NCI-H748 (cell line): ENCODE measurements around the gene EXOC3L1.
A peak's percentile ranks its signal among the peaks of the same experiment; 100 is the strongest.

Experiments used
- DNase-seq: peaks from one replicate; lab custom pipeline; 2025; ENCODE audit not compliant: unreplicated experiment; lab: John Stamatoyannopoulos, UW

Gene EXOC3L1

GRCh38 chr16:67199011-67199807 is 9.3 kb upstream of the EXOC3L1 start, which contains the start of gene ELMO3:
ELMO3 (plus strand) TSS chr16:67199131; CDS start chr16:67199327, 196 bp downstream.
- peak; percentile 73 for DNase-seq

DNA sequence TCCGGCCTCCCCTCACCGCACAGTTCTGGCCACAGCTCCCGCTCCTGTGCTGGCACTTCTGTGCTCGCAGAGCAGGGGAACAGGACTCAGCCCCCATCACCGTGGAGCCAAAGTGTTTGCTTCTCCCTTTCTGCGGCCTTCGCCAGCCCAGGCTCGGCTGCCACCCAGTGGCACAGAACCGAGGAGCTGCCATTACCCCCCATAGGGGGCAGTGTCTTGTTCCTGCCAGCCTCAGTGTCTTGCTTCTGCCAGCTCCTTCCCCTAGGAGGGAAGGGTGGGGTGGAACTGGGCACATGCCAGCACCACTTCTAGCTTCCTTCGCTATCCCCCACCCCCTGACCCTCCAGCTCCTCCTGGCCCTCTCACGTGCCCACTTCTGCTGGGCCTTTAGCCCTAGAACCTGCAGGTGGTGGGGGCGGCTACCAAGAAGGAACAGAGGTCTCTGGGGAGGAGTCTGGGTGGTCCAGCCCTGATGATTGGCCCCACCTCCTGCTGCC is 8.3 kb upstream of the EXOC3L1 start:
- DNase-seq: peak; percentile 21

DNA sequence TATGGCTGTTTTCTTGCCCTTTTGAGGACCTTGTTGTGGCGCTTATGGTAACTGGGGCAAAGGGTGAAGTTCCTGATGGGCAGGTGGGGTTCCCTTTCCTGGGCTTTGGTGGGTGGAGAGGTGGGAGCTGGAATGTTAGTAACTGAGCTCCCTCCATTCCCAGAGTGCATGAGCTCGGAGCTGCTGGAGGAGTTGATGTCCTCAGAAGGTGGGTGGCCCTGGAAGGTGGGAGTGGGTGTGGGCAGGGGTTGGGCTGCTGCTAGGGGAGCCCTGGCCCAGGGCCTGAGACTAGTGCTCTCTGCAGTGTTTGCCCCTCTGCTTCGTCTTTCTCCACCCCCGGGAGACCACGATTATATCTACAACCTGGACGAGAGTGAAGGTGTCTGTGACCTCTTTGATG is 7.8 kb upstream of the EXOC3L1 start:
- DNase-seq: no peak

GRCh38 chr16:67196881-67197280 is 6.9 kb upstream of the EXOC3L1 start:
- DNase-seq: no peak

DNA sequence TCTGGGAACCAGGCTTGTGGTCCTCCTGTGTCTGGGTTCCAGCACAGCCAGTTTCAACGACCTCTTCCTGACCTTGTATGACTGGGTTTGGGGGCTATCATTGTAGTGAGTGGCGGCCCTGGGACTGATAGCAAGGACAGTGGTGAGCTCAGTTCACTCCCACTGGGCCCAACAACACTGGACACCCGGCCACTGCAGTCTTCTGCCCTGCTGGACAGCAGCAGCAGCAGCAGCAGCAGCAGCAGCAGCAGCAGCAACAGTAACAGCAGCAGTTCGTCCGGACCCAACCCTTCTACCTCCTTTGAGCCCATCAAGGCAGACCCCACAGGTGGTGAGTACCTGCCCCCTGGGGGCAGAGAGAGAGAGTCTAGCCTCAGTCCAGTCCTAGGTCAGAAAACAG is 5.7 kb upstream of the EXOC3L1 start:
- DNase-seq: no peak

GRCh38 chr16:67194260-67194659 is 4.3 kb upstream of the EXOC3L1 start:
- DNase-seq: no peak

- no peak for DNase-seq
Observed at GRCh38 chr16:67193536-67193935, 3.6 kb upstream of the EXOC3L1 start.

DNA sequence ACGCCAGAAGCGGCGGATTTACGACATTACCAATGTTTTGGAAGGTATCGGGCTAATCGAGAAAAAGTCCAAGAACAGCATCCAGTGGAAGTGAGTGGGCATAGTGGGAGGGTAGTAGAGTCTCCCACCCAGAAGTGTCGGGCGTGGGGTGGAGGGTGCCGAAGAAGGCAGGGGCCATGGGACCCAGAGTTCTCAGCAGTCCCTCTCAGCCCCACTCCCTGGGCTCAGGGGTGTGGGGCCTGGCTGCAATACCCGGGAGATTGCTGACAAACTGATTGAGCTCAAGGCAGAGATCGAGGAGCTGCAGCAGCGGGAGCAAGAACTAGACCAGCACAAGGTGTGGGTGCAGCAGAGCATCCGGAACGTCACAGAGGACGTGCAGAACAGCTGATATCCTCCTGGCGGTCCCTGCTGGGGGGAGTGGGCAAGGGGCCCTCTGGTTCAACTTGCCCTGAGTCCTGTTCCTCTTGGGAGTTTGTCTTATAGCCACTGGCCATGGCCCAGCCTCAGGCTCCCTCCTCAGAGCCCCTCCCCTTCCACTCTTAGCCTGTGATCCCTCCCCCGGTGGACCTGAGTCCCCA is 2.9 kb upstream of the EXOC3L1 start:
- no peak for DNase-seq

DNA sequence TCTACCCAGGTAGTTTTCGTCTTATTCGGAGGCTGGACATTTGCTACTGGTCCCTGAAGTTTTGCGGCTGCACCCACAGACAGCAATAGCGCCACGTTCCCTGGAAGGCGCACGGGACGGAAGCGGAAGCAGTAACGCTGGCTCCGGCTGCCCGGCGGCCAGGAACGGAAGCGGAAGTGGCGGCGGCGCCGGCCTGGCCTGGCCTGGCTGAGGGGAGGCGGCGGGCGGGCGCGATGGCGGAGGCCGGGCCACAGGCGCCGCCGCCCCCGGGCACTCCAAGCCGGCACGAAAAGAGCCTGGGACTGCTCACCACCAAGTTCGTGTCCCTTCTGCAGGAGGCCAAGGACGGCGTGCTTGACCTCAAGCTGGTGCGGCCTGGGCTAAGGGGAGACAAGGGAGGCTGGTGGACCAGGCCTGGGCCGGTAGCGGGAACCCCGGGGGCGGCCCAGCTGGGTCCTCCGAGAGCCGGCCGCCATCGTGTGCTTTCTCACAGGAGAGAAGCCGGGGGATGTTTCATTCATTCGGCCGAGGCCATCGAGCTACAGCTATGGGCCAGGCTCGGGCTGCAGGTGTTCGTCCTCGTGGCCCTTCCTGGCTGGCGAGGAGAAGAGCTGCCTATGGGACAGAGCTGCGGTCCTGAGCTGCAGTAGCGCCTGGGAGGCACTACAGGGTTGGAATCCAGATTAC is 2.2 kb upstream of the EXOC3L1 start, which contains the start of gene E2F4:
TSS of gene E2F4 (plus strand) at position 161 of the 687 bp plus-strand sequence. CDS start at position 234, 73 bp downstream.
- DNase-seq: peak; percentile 88

DNA sequence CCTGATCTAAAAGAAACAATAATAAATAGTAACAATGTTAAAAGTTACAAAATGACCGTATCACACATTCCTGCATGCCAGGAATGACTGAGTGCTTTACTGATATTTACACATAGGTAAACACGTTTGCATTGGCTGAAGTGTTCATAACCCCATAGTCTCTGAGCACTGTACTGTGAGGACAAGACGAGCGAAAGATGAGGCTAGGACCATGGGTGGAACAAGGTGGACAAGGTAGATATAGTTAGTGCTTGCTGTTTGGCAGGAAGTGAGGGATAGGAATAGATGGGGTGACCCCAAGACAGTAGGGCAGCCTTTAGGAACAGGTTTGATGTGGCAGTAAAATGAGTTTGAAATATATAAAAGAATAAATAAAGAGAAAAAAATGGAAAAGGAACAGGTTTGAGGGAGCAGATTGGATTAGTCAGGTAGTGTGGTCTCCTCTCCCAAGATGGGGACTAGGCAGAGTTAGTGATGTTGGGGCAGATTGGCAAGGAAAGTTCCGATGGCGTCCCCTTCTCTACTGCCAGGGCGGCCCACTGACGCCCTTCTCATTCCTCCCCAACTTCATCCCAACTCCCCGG is 1.6 kb upstream of the EXOC3L1 start:
- no peak for DNase-seq

GRCh38 chr16:67190448-67191399 is 788 bp upstream of the EXOC3L1 start:
- DNase-seq: no peak

DNA sequence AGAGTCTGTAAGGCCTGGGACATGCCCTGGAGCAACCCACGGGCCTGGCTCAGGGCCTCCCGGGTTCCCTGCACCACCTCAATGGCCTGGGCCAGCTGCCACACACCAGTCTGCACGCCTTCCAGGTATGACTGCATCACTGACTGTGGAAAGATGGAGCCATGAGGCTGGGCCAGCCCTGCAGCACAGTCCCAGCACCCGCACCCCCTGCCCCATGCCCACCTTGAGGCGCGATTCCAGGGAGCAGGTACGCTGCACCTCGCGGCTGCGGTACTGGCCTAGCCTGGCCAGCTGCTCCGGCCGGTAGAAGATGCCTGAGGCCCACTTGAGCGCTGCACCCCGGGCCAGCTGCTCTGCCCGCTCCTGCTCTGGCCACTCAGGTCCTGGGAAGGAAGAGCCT is 1.1 kb downstream of the EXOC3L1 start:
- DNase-seq: no peak

DNA sequence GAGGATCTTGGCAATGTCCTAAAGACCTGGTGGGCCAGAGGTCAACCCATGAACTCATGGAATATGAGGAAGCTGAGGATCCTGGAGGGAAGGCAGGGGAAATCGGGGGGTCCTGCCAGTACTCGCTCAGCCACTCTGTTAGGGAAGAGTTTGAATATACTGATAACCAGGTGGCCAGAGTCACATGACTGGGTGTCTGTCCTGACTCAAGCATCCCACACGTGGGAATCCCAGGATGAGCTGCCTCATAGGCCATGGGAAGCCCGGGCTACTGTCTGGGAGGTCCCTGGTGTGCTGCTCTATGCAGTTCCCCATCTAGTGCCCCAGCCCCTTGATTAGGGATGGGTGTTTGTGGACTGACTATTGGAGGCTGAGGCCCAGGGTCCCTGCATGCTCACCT is 1.6 kb downstream of the EXOC3L1 start:
- DNase-seq: no peak

GRCh38 chr16:67187175-67187890 is 2.6 kb downstream of the EXOC3L1 start:
- DNase-seq: no peak

DNA sequence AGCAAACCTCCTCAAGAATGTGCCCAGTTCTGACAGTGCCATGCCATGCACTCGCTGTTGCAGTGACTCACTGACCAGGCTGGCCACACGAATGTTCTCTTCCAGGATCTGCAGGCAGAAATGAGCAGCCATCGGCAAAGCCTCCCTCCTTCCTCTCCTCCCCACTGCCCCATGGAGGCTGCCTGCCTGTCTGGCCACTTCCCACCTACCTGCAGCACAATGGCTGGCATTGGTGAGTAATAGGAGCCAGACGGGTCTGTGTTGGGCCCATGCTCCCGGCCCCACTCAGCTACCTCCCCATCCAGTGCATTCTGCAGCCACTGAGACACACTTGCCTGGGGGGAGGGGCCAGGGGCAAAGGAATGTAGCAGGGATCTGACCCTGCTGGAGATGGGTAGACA is 3.4 kb downstream of the EXOC3L1 start:
- DNase-seq: no peak

GRCh38 chr16:67185651-67186134 is 4.2 kb downstream of the EXOC3L1 start:
- no peak for DNase-seq

- DNase-seq: peak; percentile 78
Observed at GRCh38 chr16:67184995-67185650, 4.8 kb downstream of the EXOC3L1 start.

DNA sequence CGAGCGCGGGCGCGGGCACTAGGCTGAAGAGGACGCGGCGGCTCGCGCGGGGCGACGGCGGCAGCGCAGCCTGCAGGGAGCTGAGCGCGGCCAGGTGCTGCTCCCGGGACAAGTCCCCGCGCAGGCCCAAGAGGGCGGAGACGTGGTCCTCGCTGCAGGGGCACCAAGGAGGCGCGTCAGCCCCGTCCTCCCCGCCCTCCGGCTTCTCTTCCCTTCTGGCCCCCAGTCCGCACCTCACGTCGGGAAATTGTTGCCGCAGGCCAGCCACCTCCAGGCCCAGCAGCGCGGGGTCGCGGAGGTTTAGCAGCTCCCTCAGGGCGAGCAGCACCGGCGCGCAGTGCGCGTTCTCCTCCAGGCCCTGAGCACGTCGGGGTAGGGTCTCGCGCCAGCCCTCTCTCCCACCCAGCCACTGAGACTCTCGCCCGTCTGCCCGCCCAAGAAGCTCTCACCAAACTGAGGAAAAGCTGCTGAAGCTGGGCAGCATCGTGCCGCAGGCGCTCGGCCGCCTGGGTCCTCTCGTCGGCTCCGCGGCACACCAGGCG is 5.4 kb downstream of the EXOC3L1 start:
- DNase-seq: peak; percentile 68
